ENCODE data around the gene ABCA6.

Gene ABCA6

DNA sequence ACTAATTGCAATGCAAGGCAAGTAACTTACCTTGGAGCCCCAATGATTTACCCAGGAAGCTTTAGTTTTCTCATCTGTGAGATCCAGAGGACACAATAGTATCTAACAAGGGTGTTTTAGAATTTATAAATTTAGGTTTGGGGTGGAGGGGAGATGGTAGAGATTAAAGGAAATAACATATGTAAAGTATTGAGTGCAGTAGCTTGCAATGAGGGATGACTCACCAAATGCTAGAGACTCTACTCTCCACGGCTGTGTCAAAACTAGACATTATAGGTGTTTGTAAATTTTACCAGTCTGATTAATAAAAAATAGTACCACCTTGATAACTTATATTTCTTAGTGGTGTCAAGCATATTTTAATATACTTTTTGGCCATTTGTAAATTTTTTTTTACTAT lies 77.2 kb downstream of the ABCA6 start (continued):
- TF ChIP-seq BCL11B (tag by site-specific recombination; IDR thresholded peaks at IDR 0.05; ENCODE audit: low read depth) (no peak), ZFP3 (tag by site-specific recombination; IDR thresholded peaks at IDR 0.05; ENCODE audit: low read depth) (no peak), GLIS2 (tag by site-specific recombination; IDR thresholded peaks at IDR 0.05) (no peak), ZBTB1 (tag by site-specific recombination; IDR thresholded peaks at IDR 0.05) (no peak), ZNF266 (tag by site-specific recombination; IDR thresholded peaks at IDR 0.05; ENCODE audit: low read depth) (no peak), ZNF248 (tag by site-specific recombination; IDR thresholded peaks at IDR 0.05) (no peak), ZXDB (tag by site-specific recombination; IDR thresholded peaks at IDR 0.05) (no peak), ZNF112 (tag by site-specific recombination; IDR thresholded peaks at IDR 0.05) (no peak), ZNF629 (tag by site-specific recombination; IDR thresholded peaks at IDR 0.05) (no peak), ZNF555 (tag by site-specific recombination; conservative IDR thresholded peaks at IDR 0.05) (no peak), ZNF24 (tag by site-specific recombination; IDR thresholded peaks at IDR 0.05) (no peak)
- TF ChIP-seq, protein P1, sequence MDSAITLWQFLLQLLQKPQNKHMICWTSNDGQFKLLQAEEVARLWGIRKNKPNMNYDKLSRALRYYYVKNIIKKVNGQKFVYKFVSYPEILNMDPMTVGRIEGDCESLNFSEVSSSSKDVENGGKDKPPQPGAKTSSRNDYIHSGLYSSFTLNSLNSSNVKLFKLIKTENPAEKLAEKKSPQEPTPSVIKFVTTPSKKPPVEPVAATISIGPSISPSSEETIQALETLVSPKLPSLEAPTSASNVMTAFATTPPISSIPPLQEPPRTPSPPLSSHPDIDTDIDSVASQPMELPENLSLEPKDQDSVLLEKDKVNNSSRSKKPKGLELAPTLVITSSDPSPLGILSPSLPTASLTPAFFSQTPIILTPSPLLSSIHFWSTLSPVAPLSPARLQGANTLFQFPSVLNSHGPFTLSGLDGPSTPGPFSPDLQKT (IDR thresholded peaks at IDR 0.05; ENCODE audit: borderline replicate concordance, low read depth, low read length): no peak

DNA sequence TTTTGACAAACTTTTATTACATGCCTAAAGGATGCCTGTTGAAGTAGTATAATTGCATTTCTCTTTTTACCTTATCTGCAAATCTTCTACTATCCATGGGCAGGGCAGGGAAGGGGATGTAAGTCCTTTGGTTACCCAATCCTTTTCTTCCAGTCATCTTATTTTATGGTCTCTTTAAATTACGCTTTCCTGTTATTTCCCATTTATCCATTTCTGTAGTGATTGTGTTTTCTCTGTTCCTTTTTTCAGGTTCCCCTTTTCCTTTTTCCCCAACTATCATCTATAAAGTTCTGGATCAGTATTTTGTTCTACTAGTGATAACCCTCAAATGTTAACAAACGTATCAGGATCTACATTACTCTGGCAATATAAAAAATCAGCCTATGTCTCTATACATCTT lies 77.7 kb downstream of the ABCA6 start:
- H3K9me3 ChIP-seq (ENCODE audit: control insufficient read depth, insufficient read depth, low read depth, low read length): no peaks in the 10 kb centered on the region
- ChIA-PET CTCF (no interaction called here), POLR2A (no interaction called here)
- no peak overlapping the region for H3K4me3 ChIP-seq (ENCODE audit: low read depth, low read length)
- H3K36me3 ChIP-seq (ENCODE audit: control insufficient read depth in 2 of 2, insufficient read depth in 1 of 2, low read length in 2 of 2): no peaks in the 10 kb centered on the region
- H3K27ac ChIP-seq (ENCODE audit: extremely low read depth, low read depth, low read length): no peak overlapping the region
- TF ChIP-seq, protein P2, sequence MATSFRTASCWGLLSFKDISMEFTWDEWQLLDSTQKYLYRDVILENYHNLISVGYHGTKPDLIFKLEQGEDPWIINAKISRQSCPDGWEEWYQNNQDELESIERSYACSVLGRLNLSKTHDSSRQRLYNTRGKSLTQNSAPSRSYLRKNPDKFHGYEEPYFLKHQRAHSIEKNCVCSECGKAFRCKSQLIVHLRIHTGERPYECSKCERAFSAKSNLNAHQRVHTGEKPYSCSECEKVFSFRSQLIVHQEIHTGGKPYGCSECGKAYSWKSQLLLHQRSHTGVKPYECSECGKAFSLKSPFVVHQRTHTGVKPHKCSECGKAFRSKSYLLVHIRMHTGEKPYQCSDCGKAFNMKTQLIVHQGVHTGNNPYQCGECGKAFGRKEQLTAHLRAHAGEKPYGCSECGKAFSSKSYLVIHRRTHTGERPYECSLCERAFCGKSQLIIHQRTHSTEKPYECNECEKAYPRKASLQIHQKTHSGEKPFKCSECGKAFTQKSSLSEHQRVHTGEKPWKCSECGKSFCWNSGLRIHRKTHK (tag by site-specific recombination; IDR thresholded peaks at IDR 0.05): no peak
- TF ChIP-seq, protein P3, sequence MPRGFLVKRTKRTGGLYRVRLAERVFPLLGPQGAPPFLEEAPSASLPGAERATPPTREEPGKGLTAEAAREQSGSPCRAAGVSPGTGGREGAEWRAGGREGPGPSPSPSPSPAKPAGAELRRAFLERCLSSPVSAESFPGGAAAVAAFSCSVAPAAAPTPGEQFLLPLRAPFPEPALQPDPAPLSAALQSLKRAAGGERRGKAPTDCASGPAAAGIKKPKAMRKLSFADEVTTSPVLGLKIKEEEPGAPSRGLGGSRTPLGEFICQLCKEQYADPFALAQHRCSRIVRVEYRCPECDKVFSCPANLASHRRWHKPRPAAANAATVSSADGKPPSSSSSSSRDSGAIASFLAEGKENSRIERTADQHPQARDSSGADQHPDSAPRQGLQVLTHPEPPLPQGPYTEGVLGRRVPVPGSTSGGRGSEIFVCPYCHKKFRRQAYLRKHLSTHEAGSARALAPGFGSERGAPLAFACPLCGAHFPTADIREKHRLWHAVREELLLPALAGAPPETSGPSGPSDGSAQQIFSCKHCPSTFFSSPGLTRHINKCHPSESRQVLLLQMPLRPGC (tag by site-specific recombination; IDR thresholded peaks at IDR 0.05): no peak
- TF ChIP-seq MEIS1 (CRISPR knock-in tag; IDR thresholded peaks at IDR 0.05; ENCODE audit: borderline replicate concordance) (no peak), IKZF3 (tag by site-specific recombination; IDR thresholded peaks at IDR 0.05) (no peak)
- no peaks in the 10 kb centered on the region for H3K4me1 ChIP-seq (ENCODE audit: control insufficient read depth, insufficient read depth, low read length)

DNA sequence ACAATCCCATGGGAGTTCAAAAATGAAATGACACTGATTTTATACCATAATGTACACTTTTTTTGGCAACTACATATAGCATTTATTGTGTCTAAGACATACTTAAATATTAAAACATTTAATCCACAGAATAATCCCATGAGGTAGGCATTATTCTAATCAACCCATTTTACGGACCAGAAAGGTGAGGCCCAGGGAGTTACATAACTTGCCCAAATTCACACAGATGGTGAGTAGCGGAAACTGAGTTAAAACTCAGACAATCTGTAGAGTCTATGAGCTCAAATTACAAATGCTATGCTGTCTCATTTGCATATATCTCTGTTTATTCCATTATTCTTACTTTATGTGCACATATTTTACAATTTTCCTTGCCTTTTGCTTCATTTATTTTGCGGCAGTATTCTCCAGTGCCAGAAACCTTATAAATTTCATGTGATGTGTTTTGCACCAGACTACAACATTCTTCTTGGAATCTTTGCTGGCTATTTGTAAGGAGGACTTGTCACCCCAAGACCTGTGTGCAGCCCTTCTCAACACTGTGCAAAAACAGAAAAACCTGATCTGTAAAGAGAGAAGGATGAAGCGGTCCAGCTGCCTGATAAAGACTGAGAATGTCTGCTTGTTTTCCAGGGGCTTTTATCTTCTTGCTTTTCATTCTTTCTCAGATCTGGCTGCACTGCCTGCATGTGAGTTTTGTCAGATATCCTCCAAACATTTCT lies 78.7 kb downstream of the ABCA6 start:
- Histone ChIP-seq H3K27ac (ENCODE audit: extremely low read depth, low read depth, low read length) (no peak overlapping the region), H3K36me3 (ENCODE audit: control insufficient read depth in 2 of 2, insufficient read depth in 1 of 2, low read length in 2 of 2) (no peaks in the 10 kb centered on the region), H3K4me1 (ENCODE audit: control insufficient read depth, insufficient read depth, low read length) (no peaks in the 10 kb centered on the region), H3K4me3 (ENCODE audit: low read depth, low read length) (no peak overlapping the region), H3K9me3 (ENCODE audit: control insufficient read depth, insufficient read depth, low read depth, low read length) (no peaks in the 10 kb centered on the region)
- POLR2A ChIA-PET: no interaction called here
- CTCF ChIA-PET: no interaction called here
- TF ChIP-seq, protein P4, sequence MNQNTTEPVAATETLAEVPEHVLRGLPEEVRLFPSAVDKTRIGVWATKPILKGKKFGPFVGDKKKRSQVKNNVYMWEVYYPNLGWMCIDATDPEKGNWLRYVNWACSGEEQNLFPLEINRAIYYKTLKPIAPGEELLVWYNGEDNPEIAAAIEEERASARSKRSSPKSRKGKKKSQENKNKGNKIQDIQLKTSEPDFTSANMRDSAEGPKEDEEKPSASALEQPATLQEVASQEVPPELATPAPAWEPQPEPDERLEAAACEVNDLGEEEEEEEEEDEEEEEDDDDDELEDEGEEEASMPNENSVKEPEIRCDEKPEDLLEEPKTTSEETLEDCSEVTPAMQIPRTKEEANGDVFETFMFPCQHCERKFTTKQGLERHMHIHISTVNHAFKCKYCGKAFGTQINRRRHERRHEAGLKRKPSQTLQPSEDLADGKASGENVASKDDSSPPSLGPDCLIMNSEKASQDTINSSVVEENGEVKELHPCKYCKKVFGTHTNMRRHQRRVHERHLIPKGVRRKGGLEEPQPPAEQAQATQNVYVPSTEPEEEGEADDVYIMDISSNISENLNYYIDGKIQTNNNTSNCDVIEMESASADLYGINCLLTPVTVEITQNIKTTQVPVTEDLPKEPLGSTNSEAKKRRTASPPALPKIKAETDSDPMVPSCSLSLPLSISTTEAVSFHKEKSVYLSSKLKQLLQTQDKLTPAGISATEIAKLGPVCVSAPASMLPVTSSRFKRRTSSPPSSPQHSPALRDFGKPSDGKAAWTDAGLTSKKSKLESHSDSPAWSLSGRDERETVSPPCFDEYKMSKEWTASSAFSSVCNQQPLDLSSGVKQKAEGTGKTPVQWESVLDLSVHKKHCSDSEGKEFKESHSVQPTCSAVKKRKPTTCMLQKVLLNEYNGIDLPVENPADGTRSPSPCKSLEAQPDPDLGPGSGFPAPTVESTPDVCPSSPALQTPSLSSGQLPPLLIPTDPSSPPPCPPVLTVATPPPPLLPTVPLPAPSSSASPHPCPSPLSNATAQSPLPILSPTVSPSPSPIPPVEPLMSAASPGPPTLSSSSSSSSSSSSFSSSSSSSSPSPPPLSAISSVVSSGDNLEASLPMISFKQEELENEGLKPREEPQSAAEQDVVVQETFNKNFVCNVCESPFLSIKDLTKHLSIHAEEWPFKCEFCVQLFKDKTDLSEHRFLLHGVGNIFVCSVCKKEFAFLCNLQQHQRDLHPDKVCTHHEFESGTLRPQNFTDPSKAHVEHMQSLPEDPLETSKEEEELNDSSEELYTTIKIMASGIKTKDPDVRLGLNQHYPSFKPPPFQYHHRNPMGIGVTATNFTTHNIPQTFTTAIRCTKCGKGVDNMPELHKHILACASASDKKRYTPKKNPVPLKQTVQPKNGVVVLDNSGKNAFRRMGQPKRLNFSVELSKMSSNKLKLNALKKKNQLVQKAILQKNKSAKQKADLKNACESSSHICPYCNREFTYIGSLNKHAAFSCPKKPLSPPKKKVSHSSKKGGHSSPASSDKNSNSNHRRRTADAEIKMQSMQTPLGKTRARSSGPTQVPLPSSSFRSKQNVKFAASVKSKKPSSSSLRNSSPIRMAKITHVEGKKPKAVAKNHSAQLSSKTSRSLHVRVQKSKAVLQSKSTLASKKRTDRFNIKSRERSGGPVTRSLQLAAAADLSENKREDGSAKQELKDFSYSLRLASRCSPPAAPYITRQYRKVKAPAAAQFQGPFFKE (tag by site-specific recombination; IDR thresholded peaks at IDR 0.05; ENCODE audit: borderline replicate concordance): no peak
- TF ChIP-seq, protein P5, sequence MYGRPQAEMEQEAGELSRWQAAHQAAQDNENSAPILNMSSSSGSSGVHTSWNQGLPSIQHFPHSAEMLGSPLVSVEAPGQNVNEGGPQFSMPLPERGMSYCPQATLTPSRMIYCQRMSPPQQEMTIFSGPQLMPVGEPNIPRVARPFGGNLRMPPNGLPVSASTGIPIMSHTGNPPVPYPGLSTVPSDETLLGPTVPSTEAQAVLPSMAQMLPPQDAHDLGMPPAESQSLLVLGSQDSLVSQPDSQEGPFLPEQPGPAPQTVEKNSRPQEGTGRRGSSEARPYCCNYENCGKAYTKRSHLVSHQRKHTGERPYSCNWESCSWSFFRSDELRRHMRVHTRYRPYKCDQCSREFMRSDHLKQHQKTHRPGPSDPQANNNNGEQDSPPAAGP (tag by site-specific recombination; IDR thresholded peaks at IDR 0.05): no peak
- TF ChIP-seq TRIM28 (IDR thresholded peaks at IDR 0.05; ENCODE audit: borderline replicate concordance, low read length) (no peak), REPIN1 (tag by site-specific recombination; IDR thresholded peaks at IDR 0.05; ENCODE audit: low read depth) (no peak), ZNF560 (tag by site-specific recombination; IDR thresholded peaks at IDR 0.05; ENCODE audit: borderline replicate concordance) (no peak)
- TF ChIP-seq, protein P1 (IDR thresholded peaks at IDR 0.05; ENCODE audit: borderline replicate concordance, low read depth, low read length): no peak
